C4-2B (cell line): ENCODE data around the gene CEP72.

Experiments used
- ZFX ChIP-seq: fragments of 450-650 bp; IDR thresholded peaks from 2 replicates; pipeline ENCODE4 v1.6.1; 2017
- TF ChIP-seq, protein P1 (sequence below): fragments of 450-650 bp; conservative IDR thresholded peaks from 2 replicates; pipeline ENCODE4 v1.5.1; 2017; ENCODE audit warnings: mild to moderate bottlenecking

- TF ChIP-seq, protein P1, sequence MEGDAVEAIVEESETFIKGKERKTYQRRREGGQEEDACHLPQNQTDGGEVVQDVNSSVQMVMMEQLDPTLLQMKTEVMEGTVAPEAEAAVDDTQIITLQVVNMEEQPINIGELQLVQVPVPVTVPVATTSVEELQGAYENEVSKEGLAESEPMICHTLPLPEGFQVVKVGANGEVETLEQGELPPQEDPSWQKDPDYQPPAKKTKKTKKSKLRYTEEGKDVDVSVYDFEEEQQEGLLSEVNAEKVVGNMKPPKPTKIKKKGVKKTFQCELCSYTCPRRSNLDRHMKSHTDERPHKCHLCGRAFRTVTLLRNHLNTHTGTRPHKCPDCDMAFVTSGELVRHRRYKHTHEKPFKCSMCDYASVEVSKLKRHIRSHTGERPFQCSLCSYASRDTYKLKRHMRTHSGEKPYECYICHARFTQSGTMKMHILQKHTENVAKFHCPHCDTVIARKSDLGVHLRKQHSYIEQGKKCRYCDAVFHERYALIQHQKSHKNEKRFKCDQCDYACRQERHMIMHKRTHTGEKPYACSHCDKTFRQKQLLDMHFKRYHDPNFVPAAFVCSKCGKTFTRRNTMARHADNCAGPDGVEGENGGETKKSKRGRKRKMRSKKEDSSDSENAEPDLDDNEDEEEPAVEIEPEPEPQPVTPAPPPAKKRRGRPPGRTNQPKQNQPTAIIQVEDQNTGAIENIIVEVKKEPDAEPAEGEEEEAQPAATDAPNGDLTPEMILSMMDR: no peak
- no peak for TF ChIP-seq ZFX
Measured at GRCh38 chr5:673161-673830, 61.2 kb downstream of the CEP72 start.
